ENCODE data around the gene NDUFA7. TPM values are rescaled to one million over a fixed set of nuclear protein-coding genes. Genes with fewer than 3 reads are reported as not detected.

Gene NDUFA7
- polyA plus RNA-seq, 1 donor from 2014 or later: 37.3 TPM

GRCh38 chr19:8333767-8334457 lies 12.7 kb upstream of the NDUFA7 start:
- Histone ChIP-seq H3F3A (ENCODE audit: insufficient read depth, low read length, poor library complexity, severe bottlenecking) (no peaks in the 10 kb centered on the region), H3K27ac (ENCODE audit: low read length) (no peak overlapping the region), H3K4me2 (ENCODE audit: low read length) (no peak overlapping the region), H3K79me2 (replicated peaks; ENCODE audit: insufficient read depth, low read length) (no peaks in the 10 kb centered on the region), H3K9me3 (ENCODE audit: low read length) (no peaks in the 10 kb centered on the region), H4K20me1 (ENCODE audit: insufficient read depth) (no peaks in the 10 kb centered on the region), H3K9ac (ENCODE audit: low read length) (no peak overlapping the region), H3K36me3 (ENCODE audit: insufficient read depth, low read length) (no peaks in the 10 kb centered on the region), H2AFZ (ENCODE audit: low read depth, low read length) (no peak overlapping the region), H3K9me2 (ENCODE audit: insufficient read depth, low read length) (no peaks in the 10 kb centered on the region), H3K4me3 (ENCODE audit: low read length) (peak overlapping the region; percentile 62), H3K27me3 (ENCODE audit: insufficient read depth, low read depth, low read length) (peaks cover 51% of the 10 kb centered on the region)
- TF ChIP-seq EP300 (conservative IDR thresholded peaks at IDR 0.05; ENCODE audit: poor library complexity, severe bottlenecking) (no peak), REST (IDR thresholded peaks at IDR 0.05; ENCODE audit: borderline replicate concordance) (no peak), RAD21 (conservative IDR thresholded peaks at IDR 0.05) (no peak), POLR2AphosphoS5 (IDR thresholded peaks at IDR 0.05) (no peak), SMC3 (conservative IDR thresholded peaks at IDR 0.05; ENCODE audit: poor library complexity) (no peak), TAF1 (IDR thresholded peaks at IDR 0.05; ENCODE audit: low read depth) (no peak), EZH2 (IDR thresholded peaks at IDR 0.05; ENCODE audit: borderline replicate concordance, insufficient read depth, low read length, poor library complexity, severe bottlenecking) (no peak), MXI1 (conservative IDR thresholded peaks at IDR 0.05; ENCODE audit: poor library complexity, severe bottlenecking) (no peak), CTCF (IDR thresholded peaks at IDR 0.05; ENCODE audit: poor library complexity, severe bottlenecking) (no peak)

- Histone ChIP-seq H3K9me3 (ENCODE audit: low read length) (no peaks in the 10 kb centered on the region), H3K27ac (ENCODE audit: low read length) (no peak overlapping the region), H3F3A (ENCODE audit: insufficient read depth, low read length, poor library complexity, severe bottlenecking) (no peaks in the 10 kb centered on the region), H3K9me2 (ENCODE audit: insufficient read depth, low read length) (no peaks in the 10 kb centered on the region), H2AFZ (ENCODE audit: low read depth, low read length) (no peak overlapping the region), H3K36me3 (ENCODE audit: insufficient read depth, low read length) (no peaks in the 10 kb centered on the region), H3K4me2 (ENCODE audit: low read length) (no peak overlapping the region), H3K9ac (ENCODE audit: low read length) (no peak overlapping the region), H3K4me3 (ENCODE audit: low read length) (peak overlapping the region; percentile 62), H3K27me3 (ENCODE audit: insufficient read depth, low read depth, low read length) (peaks cover 51% of the 10 kb centered on the region), H4K20me1 (ENCODE audit: insufficient read depth) (no peaks in the 10 kb centered on the region), H3K79me2 (replicated peaks; ENCODE audit: insufficient read depth, low read length) (no peaks in the 10 kb centered on the region)
- TF ChIP-seq MXI1 (conservative IDR thresholded peaks at IDR 0.05; ENCODE audit: poor library complexity, severe bottlenecking) (no peak), EZH2 (IDR thresholded peaks at IDR 0.05; ENCODE audit: borderline replicate concordance, insufficient read depth, low read length, poor library complexity, severe bottlenecking) (no peak), SMC3 (conservative IDR thresholded peaks at IDR 0.05; ENCODE audit: poor library complexity) (no peak), CTCF (IDR thresholded peaks at IDR 0.05; ENCODE audit: poor library complexity, severe bottlenecking) (no peak)
These were observed 12.0 kb upstream of the NDUFA7 start for GRCh38 chr19:8332976-8333766.
